GM23248 (cell line): ENCODE measurements around the gene GNG8. TPM values are rescaled to one million over a fixed set of nuclear protein-coding genes. Genes with fewer than 3 reads are reported as not detected.

ENCODE experiments used
- DNase-seq: peaks from one replicate; pipeline ENCODE4 v3.0.0-alpha.2; 2015
- H2AFZ ChIP-seq: fragments of 200-600 bp; sonication (generic); 2 replicates; pipeline ENCODE4 v1.6.1; 2016; ENCODE audit warnings: antibody characterized with exemption
- H3F3A ChIP-seq: fragments of 200-600 bp; sonication (generic); 2 replicates; pipeline ENCODE4 v1.6.1; 2016; ENCODE audit warnings: mild to moderate bottlenecking, antibody characterized with exemption, mixed run types; ENCODE audit not compliant: insufficient read depth
- H3K27ac ChIP-seq: fragments of 200-600 bp; sonication (generic); 2 replicates; pipeline ENCODE4 v1.5.1; 2016; ENCODE audit warnings: mild to moderate bottlenecking
- H3K27me3 ChIP-seq: fragments of 200-600 bp; sonication (generic); replicated peaks from 2 replicates; pipeline ENCODE4 v1.6.1; 2016; ENCODE audit warnings: mild to moderate bottlenecking; ENCODE audit not compliant: insufficient read depth
- H3K36me3 ChIP-seq: fragments of 200-600 bp; sonication (generic); 2 replicates; pipeline ENCODE4 v1.6.1; 2016; ENCODE audit warnings: low read depth, mild to moderate bottlenecking
- H3K4me1 ChIP-seq: fragments of 200-600 bp; sonication (generic); 2 replicates; pipeline ENCODE4 v1.6.1; 2016; ENCODE audit warnings: mild to moderate bottlenecking; ENCODE audit not compliant: insufficient read depth
- H3K4me2 ChIP-seq: fragments of 200-600 bp; sonication (generic); one replicate; pipeline ENCODE4 v1.6.1; 2016; ENCODE audit warnings: mild to moderate bottlenecking; ENCODE audit not compliant: unreplicated experiment
- H3K4me3 ChIP-seq: fragments of 200-600 bp; sonication (generic); 2 replicates; pipeline ENCODE4 v1.5.1; 2016; ENCODE audit warnings: mild to moderate bottlenecking
- H3K79me2 ChIP-seq: fragments of 200-600 bp; sonication (generic); 2 replicates; pipeline ENCODE4 v1.6.1; 2016; ENCODE audit warnings: mild to moderate bottlenecking; ENCODE audit not compliant: insufficient read depth
- H3K9ac ChIP-seq: fragments of 200-600 bp; sonication (generic); 2 replicates; pipeline ENCODE4 v1.6.1; 2016; ENCODE audit warnings: mild to moderate bottlenecking
- H3K9me2 ChIP-seq: fragments of 200-600 bp; sonication (generic); 2 replicates; pipeline ENCODE4 v1.6.1; 2016; ENCODE audit warnings: mixed run types, mild to moderate bottlenecking, moderate library complexity; ENCODE audit not compliant: insufficient read depth
- H3K9me3 ChIP-seq: fragments of 200-600 bp; sonication (generic); one replicate; pipeline ENCODE4 v1.6.1; 2017; ENCODE audit warnings: low read depth
- H4K20me1 ChIP-seq: fragments of 200-600 bp; sonication (generic); 2 replicates; pipeline ENCODE4 v1.6.0; 2016; ENCODE audit not compliant: insufficient read depth
- EZH2 ChIP-seq: fragments of 200-600 bp; sonication (generic); IDR thresholded peaks from 2 replicates; pipeline ENCODE4 v1.6.1; 2018; ENCODE audit warnings: antibody characterized with exemption, mild to moderate bottlenecking; ENCODE audit not compliant: insufficient read depth, poor library complexity, severe bottlenecking
- EZH2phosphoT487 ChIP-seq: fragments of 200-600 bp; sonication (generic); IDR thresholded peaks from 2 replicates; pipeline ENCODE4 v1.6.1; 2018; ENCODE audit warnings: antibody characterized with exemption, moderate library complexity, mild to moderate bottlenecking, low read depth; ENCODE audit not compliant: insufficient read depth
- WGBS, 2 experiments: methylation state at CpG; one replicate each; pipeline ENCODE4 v1.1.6; 2015 to 2017; ENCODE audit warnings: low lambda C conversion rate in 2 of 2, low coverage in 1 of 2; ENCODE audit errors: missing lambda C conversion rate in 2 of 2; 5-methylcytosine and 5-hydroxymethylcytosine counted together
- in situ Hi-C: fragments of 300-500 bp; cut with MboI; formaldehyde crosslinking; loops from 2 replicates; pipeline ENCODE4 v1.15.0; 2020
- polyA plus RNA-seq: library from polyadenylated mRNA; unstranded; fragments of >200 nt; fragmentation: Nextera tagmentation; extraction: Ambion mirVana; gene quantifications from 2 replicates; pipeline ENCODE4 v1.2.1, GENCODE V29; 2016
- total RNA-seq: library from RNA; depleted of rRNA; stranded (reverse); fragments of >200 nt; shearing (Covaris generic); gene quantifications from 2 replicates; pipeline ENCODE4 v1.2.3, GENCODE V29; 2014

The GNG8 gene
- total and polyA plus RNA-seq, 2 experiments from 2014 or later: not detected

DNA sequence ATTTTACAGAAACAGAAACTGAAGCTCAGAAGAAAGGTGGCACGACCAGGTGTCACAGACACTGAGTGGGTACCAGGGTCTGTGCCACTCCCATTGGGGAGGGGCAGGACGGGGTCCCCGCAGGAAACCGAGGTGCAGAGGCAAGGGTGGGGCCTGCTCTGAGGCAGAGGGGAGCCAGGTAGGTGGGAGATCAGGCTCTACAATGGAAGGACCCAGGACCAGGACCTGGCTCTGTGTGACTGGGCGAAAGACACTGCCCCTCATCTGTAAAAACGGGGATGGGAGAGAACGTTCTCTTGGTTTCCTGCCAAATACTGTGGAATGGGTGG lies 13.9 kb downstream of the GNG8 start:
- H3K36me3 ChIP-seq: no peaks in the 10 kb centered on the region
- H3K4me2 ChIP-seq: peak overlapping the region; percentile 24
- no peaks in the 10 kb centered on the region for H3K9me3 ChIP-seq
- no peak overlapping the region for H3K4me3 ChIP-seq
- TF ChIP-seq EZH2 (no peak), EZH2phosphoT487 (no peak)
- no peaks in the 10 kb centered on the region for H3K9me2 ChIP-seq
- DNase-seq: no peak
- no peaks in the 10 kb centered on the region for H3K27me3 ChIP-seq
- 86% methylated on average over 6 to 7 of the region's 7 CpGs for WGBS, 2 experiments
- no peaks in the 10 kb centered on the region for H4K20me1 ChIP-seq
- H3K79me2 ChIP-seq: peaks cover 26% of the 10 kb centered on the region
- in situ Hi-C loops: no loop called here
- H3K27ac ChIP-seq: no peak overlapping the region
- H2AFZ ChIP-seq: no peak overlapping the region
- peaks cover 40% of the 10 kb centered on the region for H3K4me1 ChIP-seq
- H3K9ac ChIP-seq: no peak overlapping the region
- peaks cover 32% of the 10 kb centered on the region for H3F3A ChIP-seq

DNA sequence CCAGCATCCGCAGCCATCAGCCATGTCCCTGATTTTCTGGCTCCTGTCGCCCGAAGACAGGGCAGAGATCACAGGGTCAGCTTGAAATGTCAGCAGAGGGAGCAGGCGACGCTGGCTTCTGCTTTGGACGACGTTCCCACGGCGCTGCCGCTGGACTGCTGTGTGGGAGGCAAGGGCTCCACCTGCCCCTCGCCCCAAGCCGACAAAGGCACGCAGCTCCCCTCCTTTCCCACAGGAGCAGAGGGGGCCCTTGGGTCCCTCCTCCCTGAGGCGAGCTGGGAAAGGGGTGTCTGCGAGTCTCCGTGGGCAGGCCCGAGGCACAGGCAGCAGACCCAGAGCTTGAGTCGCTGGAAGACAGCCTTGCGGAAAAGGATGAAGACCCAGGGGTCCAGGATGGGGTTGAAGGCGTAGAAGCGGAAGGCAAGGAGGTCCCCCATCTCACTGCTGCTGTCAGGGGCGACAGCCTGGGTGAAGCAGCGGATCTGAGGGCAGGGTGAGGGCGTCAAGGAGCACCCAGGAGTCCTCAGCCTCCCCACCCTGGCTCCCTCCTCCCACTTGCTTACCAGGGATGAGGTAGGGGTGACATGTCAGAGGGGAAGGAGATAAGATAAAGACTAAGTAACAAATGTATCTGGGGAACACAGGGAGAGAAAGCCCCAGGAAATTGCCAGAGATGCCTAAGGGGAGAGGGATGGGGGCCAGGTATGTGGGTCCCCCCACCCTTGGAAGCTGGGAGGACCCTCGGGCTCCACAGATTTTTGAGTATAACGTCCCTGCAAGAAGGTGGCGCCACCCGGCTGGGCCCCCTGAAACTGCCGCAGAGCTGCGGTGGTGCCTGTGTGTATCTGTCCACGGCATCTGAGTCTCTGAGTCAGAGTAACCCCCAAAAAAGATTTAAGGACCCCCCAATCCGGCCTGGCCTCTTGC lies 14.5 kb downstream of the GNG8 start:
- Histone ChIP-seq H2AFZ (no peak overlapping the region), H4K20me1 (no peaks in the 10 kb centered on the region), H3K4me3 (no peak overlapping the region), H3K9me3 (no peaks in the 10 kb centered on the region), H3K4me2 (no peak overlapping the region), H3K27ac (no peak overlapping the region), H3K79me2 (peaks cover 26% of the 10 kb centered on the region), H3K9ac (no peak overlapping the region), H3K4me1 (peaks cover 47% of the 10 kb centered on the region), H3K9me2 (no peaks in the 10 kb centered on the region), H3K36me3 (no peaks in the 10 kb centered on the region), H3K27me3 (no peaks in the 10 kb centered on the region), H3F3A (peaks cover 36% of the 10 kb centered on the region)
- no peak for DNase-seq
- in situ Hi-C loops: no loop called here
- TF ChIP-seq EZH2phosphoT487: no peak
- TF ChIP-seq EZH2: no peak
- WGBS, 2 experiments: 92 to 95% methylated on average over 31 to 32 of the region's 32 CpGs

DNA sequence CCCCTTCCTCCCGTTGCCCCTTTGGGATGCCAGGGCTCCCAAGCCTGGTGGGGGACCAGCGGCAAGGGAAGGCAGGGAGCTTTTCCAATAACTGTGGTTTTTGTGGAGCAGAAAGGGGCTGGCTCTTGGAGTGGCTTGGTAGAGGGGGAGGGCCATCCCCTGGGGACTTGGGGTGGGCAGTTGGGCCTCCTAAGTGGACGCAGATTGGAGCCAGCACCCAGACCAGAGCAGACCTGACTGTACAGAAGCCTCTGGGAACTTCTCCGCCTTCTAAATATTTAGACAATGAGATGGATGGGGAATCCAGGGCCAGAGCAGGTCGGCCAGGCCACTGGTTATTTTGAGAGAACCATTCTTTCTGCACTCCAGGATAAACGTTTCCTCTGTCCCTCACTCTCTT lies 15.3 kb downstream of the GNG8 start:
- H3K9ac ChIP-seq: no peak overlapping the region
- in situ Hi-C loops: no loop called here
- H3K79me2 ChIP-seq: peaks cover 26% of the 10 kb centered on the region
- H4K20me1 ChIP-seq: no peaks in the 10 kb centered on the region
- H3K27ac ChIP-seq: no peak overlapping the region
- 70 to 73% methylated on average over 5 to 6 of the region's 6 CpGs for WGBS, 2 experiments
- H3K4me1 ChIP-seq: peaks cover 44% of the 10 kb centered on the region
- H3K9me2 ChIP-seq: no peaks in the 10 kb centered on the region
- no peak overlapping the region for H2AFZ ChIP-seq
- TF ChIP-seq EZH2phosphoT487 (no peak), EZH2 (no peak)
- H3K27me3 ChIP-seq: no peaks in the 10 kb centered on the region
- H3K36me3 ChIP-seq: no peaks in the 10 kb centered on the region
- H3K4me3 ChIP-seq: no peak overlapping the region
- no peak overlapping the region for H3K4me2 ChIP-seq
- H3K9me3 ChIP-seq: no peaks in the 10 kb centered on the region
- peaks cover 37% of the 10 kb centered on the region for H3F3A ChIP-seq
- no peak for DNase-seq

DNA sequence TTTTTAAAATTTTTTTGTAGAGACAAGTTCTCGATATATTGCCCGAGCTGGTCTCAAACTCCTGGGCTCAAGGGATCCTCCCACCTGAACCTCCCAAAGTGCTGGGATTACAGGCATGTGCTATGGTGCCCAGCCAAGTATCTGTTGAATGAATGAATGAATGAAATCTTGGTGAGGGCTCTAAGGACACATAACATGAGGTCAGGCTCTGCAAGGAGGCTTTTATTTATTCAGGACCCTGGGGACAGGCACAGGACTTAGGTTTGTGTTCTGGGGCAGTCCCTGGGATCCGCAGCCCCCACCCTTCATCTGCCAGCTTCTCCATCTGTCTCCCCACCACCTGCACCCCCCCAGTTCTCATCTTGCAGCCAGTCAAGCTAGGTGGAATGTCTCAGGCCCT lies 15.7 kb downstream of the GNG8 start:
- Histone ChIP-seq H4K20me1 (no peaks in the 10 kb centered on the region), H3K27ac (no peak overlapping the region), H3K9me3 (no peaks in the 10 kb centered on the region), H3K4me1 (peaks cover 39% of the 10 kb centered on the region), H3K79me2 (peaks cover 26% of the 10 kb centered on the region), H3K4me2 (no peak overlapping the region), H3F3A (peaks cover 36% of the 10 kb centered on the region), H2AFZ (no peak overlapping the region), H3K9ac (no peak overlapping the region), H3K9me2 (no peaks in the 10 kb centered on the region), H3K36me3 (no peaks in the 10 kb centered on the region), H3K4me3 (no peak overlapping the region), H3K27me3 (no peaks in the 10 kb centered on the region)
- TF ChIP-seq EZH2 (no peak), EZH2phosphoT487 (no peak)
- no peak for DNase-seq
- 93 to 98% methylated on average over 3 of the region's 3 CpGs for WGBS, 2 experiments
- in situ Hi-C loops: no loop called here
